PC-9 (cell line): ENCODE results near the gene RETREG3.

Source experiments
- CTCF ChIP-seq: fragments of 200-600 bp; sonication (generic); conservative IDR thresholded peaks from 2 replicates; pipeline ENCODE4 v1.6.1; 2017; ENCODE audit warnings: mixed run types, antibody characterized with exemption, mild to moderate bottlenecking, moderate library complexity
- EZH2 ChIP-seq: fragments of 200-600 bp; sonication (generic); IDR thresholded peaks from 2 replicates; pipeline ENCODE4 v1.8.0; 2017; ENCODE audit warnings: antibody characterized with exemption, low read depth

- TF ChIP-seq CTCF: no peak
- no peak for TF ChIP-seq EZH2
Observed at GRCh38 chr17:42653179-42654124, 44.3 kb upstream of the RETREG3 start.
